HG03575 (cell line): Measurements from ENCODE around the gene LEFTY2.
A peak's percentile ranks its signal among the peaks of the same experiment; 100 is the strongest.
"Not testable (repeated sequence)": the region's sequence is repeated elsewhere in the genome, so short reads cannot be mapped to it uniquely, and the experiment has no call there.

ENCODE experiments used
- ATAC-seq: cut with Tn5 transposase; IDR thresholded peaks from one replicate; pipeline ENCODE4 v1.9.1; 2021; ENCODE audit not compliant: unreplicated experiment, insufficient number of reproducible peaks, low FRiP score; ENCODE audit errors: extremely low read depth

The LEFTY2 gene

DNA sequence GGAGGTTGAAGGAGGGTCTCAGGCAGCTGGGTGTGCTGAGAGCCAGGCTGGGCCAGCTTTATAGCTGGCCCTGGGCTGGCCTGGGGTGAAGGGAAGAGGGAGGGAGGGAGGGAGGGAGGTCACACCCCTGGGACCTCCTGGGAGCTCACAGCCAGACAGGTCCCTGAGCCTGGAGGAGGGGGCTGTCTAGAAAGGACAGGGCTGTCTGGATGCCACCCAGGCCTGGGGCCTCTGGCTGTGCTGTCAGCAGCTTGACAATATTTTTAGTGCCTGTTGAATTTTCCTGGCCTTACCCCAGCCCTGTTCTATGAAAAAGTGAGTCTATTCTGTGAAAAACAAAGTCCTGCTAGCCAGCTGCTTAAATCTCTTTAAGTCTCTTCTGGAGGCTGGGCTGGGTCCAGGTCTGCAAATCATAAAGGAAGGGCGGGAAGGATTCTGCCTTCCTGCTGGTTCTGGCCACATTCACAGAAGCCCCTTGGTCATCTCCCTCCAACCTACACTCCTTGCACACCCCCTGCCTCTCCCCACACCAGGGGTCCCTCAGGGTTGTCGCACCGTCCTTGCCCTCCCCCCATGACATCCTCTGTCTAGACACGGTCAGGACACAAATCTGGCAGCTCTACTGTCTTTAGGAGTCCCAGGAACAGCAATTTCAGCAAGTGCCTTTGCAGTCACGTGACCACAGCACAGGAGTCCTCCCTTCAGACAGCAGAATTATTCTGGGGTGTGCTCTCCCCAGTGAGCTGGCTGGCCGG, at the start of gene LEFTY2:
LEFTY2 (minus strand) TSS at position 34 of the 755 bp plus-strand sequence. CDS start 80 bp downstream, outside the sequence.
- ATAC-seq: no peak

DNA sequence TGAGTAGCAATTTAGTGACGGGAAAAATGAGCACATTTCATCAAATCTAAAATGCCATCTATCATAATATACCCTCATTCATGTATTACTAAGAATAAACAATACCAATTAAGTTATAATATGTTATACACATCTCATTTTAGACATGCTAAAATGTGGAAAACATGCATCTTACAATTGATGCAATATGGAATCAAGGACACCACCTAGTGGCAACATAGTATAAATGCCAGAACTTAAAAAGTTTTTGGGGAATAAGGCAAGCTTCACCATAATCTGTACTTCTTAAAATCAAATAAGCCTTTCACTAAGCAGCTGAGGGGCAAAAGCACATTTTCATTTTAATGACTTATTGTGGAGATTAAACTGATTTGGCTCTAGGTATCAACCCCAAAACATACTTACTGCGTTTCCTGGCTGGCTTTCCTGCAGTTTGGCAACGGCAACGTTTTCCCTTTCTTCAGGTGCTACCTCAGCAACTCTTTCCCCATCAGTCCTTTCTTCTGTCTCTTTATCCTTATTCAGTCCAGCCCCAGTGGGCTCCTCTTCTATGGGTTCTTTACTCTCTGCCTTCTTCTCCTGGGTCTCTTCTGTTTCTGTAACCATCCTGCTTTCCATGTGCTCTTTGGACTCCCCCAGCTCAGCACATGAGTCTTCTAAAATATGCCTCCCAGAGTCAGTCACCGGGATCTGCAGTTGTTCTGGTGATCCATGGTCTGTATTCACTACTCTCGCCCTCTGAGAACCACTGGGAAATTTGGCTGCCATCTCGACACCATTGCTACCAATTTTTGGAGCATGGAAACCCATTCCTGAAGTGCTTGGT, 46.7 kb upstream of the LEFTY2 start:
- no peak for ATAC-seq

DNA sequence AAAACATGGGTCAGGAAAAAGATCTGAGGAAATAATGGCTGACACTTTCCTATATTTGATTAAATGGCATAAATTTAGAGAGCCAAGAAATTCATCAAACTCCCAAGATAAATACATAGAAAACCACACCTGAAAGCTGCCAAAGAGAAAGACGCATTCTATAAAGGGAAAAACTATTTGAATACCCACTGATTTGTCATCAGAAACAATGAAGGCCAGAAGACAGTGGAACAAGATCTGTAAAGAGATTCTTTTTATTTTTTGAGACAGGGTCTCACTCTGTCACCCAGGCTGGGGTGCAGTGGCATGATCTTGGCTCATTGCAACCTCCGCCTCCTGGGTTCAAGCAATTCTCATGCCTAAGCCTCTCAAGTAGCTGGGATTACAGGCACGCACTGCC, 40.7 kb upstream of the LEFTY2 start:
- no peak for ATAC-seq

DNA sequence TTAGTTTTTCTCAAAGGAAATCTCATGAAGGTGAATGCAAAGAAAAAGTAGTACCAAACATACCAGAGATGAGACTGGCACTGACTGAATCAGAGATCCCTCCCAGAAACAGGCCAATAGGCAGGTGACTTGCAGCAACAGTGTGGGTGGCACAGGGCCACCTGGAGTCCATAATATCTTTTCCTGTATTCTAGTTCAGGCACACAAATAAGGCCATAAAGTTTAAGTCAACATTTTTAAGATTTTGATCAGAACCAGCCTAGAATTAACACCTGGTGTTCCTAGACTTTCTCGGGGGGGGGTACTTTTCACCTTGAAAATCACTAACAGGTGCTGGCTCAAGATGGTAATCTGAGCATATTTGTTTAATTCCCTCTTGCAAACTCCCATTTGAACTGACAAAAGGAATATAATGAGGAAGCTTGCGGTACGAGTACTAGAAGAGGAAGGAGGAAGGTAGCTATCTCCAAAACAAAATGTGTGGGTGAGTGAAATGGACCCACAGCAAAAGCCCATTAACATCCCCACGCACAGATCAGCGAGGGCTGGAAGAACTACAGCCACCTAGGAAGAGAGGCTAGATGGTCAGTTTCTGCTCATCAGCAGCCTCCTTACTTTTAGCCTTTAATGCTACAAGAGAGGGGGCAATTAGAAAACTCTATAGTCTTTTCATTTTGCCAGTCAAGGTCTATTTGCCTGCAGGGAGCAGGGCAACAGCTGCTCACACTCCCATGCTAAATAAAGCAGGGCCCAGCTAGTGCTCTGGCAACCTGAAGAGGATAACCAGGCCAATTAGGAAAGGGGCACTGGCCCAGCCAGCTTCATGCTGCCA, 39.2 kb upstream of the LEFTY2 start:
- no peak for ATAC-seq

DNA sequence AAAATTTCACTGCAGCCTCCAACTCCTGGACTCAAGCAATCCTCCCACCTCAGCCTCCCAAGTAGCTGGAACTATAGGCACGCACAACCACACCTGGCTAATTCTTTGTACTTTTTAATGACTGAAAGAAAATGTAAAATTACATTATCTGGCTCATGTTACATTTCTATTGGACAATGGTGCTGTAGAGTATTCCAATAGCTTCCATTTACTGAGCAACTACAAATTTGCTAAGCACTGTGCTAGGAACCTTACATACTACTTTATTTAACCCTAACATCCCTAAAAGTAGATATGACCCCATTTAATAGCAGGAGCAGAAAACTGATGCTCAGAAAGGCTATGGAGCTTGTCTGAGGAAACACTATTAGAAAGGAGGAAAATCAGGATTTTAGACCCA, 38.4 kb upstream of the LEFTY2 start:
- ATAC-seq: no peak

GRCh38 chr1:225977937-225978748, 37.1 kb upstream of the LEFTY2 start:
- ATAC-seq: peak; percentile 36

- not testable (repeated sequence) for ATAC-seq
These were observed 34.1 kb upstream of the LEFTY2 start for GRCh38 chr1:225975146-225975545.

- no peak for ATAC-seq
These were observed 33.4 kb upstream of the LEFTY2 start for GRCh38 chr1:225974454-225974853.

- ATAC-seq: no peak
These were observed 32.1 kb upstream of the LEFTY2 start for GRCh38 chr1:225973158-225973557.

GRCh38 chr1:225972344-225973152, 31.5 kb upstream of the LEFTY2 start:
- no peak for ATAC-seq

GRCh38 chr1:225970592-225971157, 29.7 kb upstream of the LEFTY2 start:
- not testable (repeated sequence) for ATAC-seq

- not testable (repeated sequence) for ATAC-seq
These were observed 28.7 kb upstream of the LEFTY2 start for GRCh38 chr1:225969751-225970150.

GRCh38 chr1:225965231-225965630, 24.2 kb upstream of the LEFTY2 start:
- no peak for ATAC-seq

GRCh38 chr1:225963735-225964530, 22.9 kb upstream of the LEFTY2 start:
- ATAC-seq: no peak

GRCh38 chr1:225962440-225962975, 21.5 kb upstream of the LEFTY2 start:
- no peak for ATAC-seq

GRCh38 chr1:225961659-225962439, 20.8 kb upstream of the LEFTY2 start:
- ATAC-seq: no peak
